T-helper 2 cell treated with Interferon-gamma antibody and Interleukin-4, amounts not matched to agents 5 μg/mL and 100 μg/mL, for 36 hours (primary cell): ENCODE results near the gene LDHAL6B.
A peak's percentile ranks its signal among the peaks of the same experiment; 100 is the strongest.
"Not testable (repeated sequence)": the region's sequence is repeated elsewhere in the genome, so short reads cannot be mapped to it uniquely, and the experiment has no call there.

Experiments used
- DNase-seq: peaks from one replicate; pipeline ENCODE4 v3.0.0; 2021; ENCODE audit warnings: low spot score
- H3K27ac Mint-ChIP-seq: one replicate; pipeline ENCODE4 v1.8.0; 2021; ENCODE audit warnings: mild to moderate bottlenecking, mixed read lengths
- H3K27me3 Mint-ChIP-seq: one replicate; pipeline ENCODE4 v1.8.0; 2021; ENCODE audit warnings: low read depth, mixed read lengths
- H3K36me3 Mint-ChIP-seq: one replicate; pipeline ENCODE4 v1.8.0; 2021; ENCODE audit warnings: low read depth, mixed read lengths
- H3K4me1 Mint-ChIP-seq: one replicate; pipeline ENCODE4 v1.8.0; 2021; ENCODE audit warnings: low read depth, mixed read lengths
- H3K4me3 Mint-ChIP-seq: one replicate; pipeline ENCODE4 v1.8.0; 2022; ENCODE audit warnings: mild to moderate bottlenecking, moderate library complexity, mixed read lengths
- H3K9me3 Mint-ChIP-seq: one replicate; pipeline ENCODE4 v1.8.0; 2021; ENCODE audit warnings: mixed read lengths

The LDHAL6B gene

DNA sequence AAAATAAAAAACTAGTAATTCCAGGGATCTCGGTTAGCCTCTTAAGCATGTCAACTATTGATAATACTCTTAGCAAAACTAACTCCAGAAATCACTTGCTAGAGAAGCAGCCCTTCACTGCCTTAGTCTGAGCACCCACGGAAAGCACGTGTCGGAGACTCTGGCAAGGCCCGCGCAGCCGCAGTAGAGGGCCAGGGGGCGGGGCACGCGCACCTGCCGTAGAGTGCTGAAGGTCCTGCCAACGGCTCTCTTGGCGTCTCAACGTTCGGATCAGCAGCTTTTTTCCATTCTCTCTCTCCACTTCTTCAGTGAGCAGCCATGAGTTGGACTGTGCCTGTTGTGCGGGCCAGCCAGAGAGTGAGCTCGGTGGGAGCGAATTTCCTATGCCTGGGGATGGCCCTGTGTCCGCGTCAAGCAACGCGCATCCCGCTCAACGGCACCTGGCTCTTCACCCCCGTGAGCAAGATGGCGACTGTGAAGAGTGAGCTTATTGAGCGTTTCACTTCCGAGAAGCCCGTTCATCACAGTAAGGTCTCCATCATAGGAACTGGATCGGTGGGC is at the start of gene LDHAL6B:
TSS of gene LDHAL6B (plus strand) at position 221 of the 561 bp plus-strand sequence. CDS start at position 319, 98 bp downstream.
- H3K36me3 Mint-ChIP-seq = peaks cover 31% of the 10 kb centered on the region
- H3K4me1 Mint-ChIP-seq = no peaks in the 10 kb centered on the region
- H3K27ac Mint-ChIP-seq = no peak within 1 kb of the TSS
- H3K27me3 Mint-ChIP-seq = no peaks in the 10 kb centered on the region
- no peak within 1 kb of the TSS for H3K4me3 Mint-ChIP-seq
- DNase-seq = no peak
- H3K9me3 Mint-ChIP-seq = no peaks in the 10 kb centered on the region

DNA sequence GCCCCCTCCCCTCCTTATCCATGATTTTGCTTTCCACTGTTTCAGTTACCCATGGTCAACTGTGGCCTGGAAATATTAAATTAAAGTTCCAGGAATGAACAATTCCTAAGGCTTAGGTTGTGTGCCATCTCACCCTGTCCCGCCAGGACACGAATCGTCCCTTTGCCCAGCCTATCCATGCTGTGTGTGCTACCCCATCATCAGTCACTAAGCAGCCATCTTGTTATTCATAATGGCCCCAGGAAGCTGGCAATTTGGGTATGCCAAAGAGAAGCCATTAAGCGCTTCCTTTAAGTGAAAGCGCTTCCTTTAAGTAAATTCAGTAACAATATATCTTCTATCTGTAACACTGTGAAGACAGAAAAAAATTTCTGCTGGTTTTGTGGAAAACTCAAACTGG is 49.2 kb upstream of the LDHAL6B start:
- Mint-ChIP-seq H3K4me3 (no peak overlapping the region), H3K9me3 (no peaks in the 10 kb centered on the region), H3K27ac (no peak overlapping the region), H3K36me3 (peaks cover 15% of the 10 kb centered on the region), H3K4me1 (no peaks in the 10 kb centered on the region), H3K27me3 (no peaks in the 10 kb centered on the region)
- no peak for DNase-seq

DNA sequence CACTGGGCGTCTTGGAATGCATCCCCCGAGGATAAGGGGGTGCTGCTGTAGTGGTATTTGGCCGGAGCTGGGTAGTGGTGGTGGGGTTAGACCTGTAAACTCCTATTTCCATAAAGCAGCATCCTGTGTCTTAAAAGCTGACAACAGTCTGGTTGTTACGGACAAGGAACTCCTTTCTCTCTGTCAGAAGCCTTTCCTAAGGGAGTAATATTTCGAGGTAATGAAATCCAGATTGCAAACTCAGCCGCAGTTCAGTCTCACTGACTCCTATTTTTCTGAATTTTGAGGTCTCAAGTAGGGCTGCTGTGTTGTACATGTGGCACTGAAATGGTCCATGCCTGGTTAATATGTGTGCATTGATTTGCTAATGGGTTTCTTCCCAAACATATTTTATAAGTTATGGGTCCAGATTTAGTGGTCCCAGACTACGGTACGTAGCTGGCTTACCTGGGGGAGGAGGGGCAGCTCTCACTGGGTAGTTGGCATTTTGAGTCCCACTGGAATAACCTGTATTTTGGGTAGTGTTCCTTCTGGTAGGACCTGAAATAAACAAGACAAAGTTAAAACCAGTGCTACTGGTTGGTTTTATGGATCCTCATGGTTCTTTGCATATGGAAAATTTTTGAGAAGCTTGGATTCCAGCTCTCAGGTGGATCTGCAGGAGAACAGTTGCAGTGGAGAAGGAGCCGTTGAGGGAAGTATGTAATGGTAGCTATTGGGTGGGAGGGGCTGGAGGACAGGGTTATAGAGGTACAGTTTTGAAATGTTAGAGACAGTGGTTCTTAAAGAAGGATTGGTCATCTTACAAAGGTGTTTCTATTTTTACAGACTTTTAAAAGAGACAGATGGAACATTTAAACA is 48.6 kb upstream of the LDHAL6B start:
- no peak overlapping the region for H3K27ac Mint-ChIP-seq
- no peak for DNase-seq
- H3K4me3 Mint-ChIP-seq = no peak overlapping the region
- H3K27me3 Mint-ChIP-seq = no peaks in the 10 kb centered on the region
- peaks cover 12% of the 10 kb centered on the region for H3K36me3 Mint-ChIP-seq
- no peaks in the 10 kb centered on the region for H3K4me1 Mint-ChIP-seq
- no peaks in the 10 kb centered on the region for H3K9me3 Mint-ChIP-seq

DNA sequence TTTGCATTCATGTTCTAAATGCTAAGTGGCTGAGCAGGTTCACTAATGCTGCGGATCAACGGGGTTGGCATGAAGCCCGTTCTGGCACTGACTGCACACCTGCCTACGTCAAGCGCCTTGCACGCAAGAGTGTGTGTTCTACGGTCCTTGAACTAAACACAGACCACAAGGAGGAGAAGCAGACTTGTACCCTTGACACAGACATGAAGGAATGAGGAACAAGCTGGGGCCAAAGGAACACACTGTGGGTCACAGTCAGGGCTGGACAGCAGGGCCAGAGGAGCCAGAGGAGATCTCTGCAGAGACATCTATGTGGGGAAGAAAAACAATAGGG is 48.0 kb upstream of the LDHAL6B start:
- no peak overlapping the region for H3K27ac Mint-ChIP-seq
- DNase-seq = no peak
- no peaks in the 10 kb centered on the region for H3K4me1 Mint-ChIP-seq
- no peaks in the 10 kb centered on the region for H3K27me3 Mint-ChIP-seq
- no peak overlapping the region for H3K4me3 Mint-ChIP-seq
- H3K36me3 Mint-ChIP-seq = peaks cover 11% of the 10 kb centered on the region
- no peaks in the 10 kb centered on the region for H3K9me3 Mint-ChIP-seq

DNA sequence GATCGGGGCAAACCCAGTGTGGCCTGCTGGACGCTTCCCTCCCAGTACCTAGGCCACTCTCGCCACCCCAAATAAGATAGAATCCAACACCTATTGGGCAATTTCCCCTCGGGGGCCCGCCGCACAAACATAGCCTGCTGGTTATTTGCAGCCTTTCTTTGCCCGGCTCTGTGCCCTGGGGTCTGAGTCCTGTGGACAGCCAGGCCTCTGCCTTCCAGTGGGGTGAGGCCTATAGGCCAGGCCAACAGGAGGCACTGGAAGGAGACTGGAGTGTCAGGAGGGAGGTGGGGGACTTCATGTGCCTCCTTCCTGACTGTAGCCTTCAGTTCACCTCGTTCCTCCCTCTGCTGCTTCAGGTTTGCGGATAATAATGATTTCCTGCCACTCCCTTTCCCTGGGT is 47.4 kb upstream of the LDHAL6B start:
- H3K9me3 Mint-ChIP-seq = no peaks in the 10 kb centered on the region
- no peaks in the 10 kb centered on the region for H3K4me1 Mint-ChIP-seq
- no peak for DNase-seq
- no peak overlapping the region for H3K27ac Mint-ChIP-seq
- H3K27me3 Mint-ChIP-seq = no peaks in the 10 kb centered on the region
- H3K36me3 Mint-ChIP-seq = peaks cover 11% of the 10 kb centered on the region
- no peak overlapping the region for H3K4me3 Mint-ChIP-seq

DNA sequence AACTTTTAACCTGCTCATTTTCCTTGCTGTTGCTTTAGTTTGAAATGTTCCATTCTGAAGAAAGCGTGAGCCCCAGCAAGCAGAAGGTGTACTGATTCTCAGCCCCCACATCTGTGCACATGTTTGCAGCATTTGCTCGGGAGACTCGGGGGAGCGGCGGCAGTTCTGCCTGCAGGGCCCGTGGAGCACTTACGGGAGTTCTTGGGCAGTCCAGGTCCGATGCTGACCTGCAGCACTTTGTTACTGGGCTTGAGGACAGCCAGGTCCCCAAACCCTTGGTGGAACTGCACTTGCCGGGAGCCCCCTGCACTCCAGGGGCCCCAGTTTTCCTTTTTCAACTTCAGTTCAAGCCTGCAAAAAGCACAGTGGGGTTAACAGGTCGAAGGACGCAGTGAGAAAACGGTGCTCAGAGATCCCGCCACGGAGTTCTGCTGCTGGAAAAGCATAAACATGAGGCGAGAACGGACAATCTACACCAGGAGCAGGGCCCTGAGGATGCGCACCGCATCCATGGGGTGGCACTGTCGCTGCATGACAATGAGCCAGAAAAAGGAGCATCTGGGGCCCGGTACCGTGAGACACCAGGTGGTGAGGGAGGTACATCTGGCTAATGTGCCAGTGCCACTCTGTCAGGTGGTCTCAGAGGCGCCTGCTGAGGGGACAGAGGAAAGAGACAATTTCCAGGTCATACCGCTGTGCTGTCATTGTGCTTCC is 45.6 kb upstream of the LDHAL6B start:
- H3K27ac Mint-ChIP-seq = no peak overlapping the region
- no peak overlapping the region for H3K4me3 Mint-ChIP-seq
- no peak for DNase-seq
- no peaks in the 10 kb centered on the region for H3K9me3 Mint-ChIP-seq
- no peaks in the 10 kb centered on the region for H3K4me1 Mint-ChIP-seq
- peaks cover 13% of the 10 kb centered on the region for H3K36me3 Mint-ChIP-seq
- H3K27me3 Mint-ChIP-seq = no peaks in the 10 kb centered on the region

DNA sequence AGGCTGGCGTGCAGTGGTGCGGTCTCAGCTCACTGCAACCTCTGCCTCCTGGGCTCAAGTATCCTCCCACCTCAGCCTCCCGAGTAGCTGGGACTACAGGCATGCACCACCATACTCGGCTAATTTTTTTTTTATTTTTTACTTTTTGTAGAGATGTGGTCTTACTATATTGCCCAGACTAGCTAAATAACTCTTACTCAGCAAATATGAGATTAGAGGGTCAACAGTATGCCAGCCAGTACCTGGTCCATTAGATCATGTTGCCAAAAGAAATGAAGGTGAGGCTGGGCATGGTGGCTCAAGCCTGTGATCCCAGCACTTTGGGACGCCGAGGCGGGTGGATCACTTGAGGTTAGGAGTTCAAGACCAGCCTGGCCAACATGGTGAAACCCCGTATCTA is 44.6 kb upstream of the LDHAL6B start:
- H3K9me3 Mint-ChIP-seq, H3K4me3 Mint-ChIP-seq, H3K27me3 Mint-ChIP-seq, H3K4me1 Mint-ChIP-seq, DNase-seq, H3K27ac Mint-ChIP-seq: not testable (repeated sequence)
- H3K36me3 Mint-ChIP-seq = peaks cover 13% of the 10 kb centered on the region

DNA sequence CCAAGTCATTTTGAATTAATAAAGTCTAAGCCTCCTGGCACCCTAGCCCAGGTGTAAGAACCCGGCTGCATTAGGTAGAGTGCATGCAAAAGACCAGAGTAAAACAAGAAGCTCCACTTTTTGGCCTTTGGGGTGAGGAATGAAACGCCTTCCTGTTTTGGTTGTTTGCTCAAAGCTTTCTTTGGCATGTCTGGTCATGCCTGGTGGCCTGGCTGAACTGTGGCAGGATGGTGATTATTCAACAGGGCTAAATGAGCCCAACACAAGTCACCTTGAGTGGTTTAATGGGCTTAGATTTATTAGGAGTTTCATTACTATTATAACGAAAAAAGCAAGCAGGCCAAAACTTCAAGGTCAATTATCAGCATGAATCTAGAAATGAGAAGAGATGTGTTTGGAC is 40.9 kb upstream of the LDHAL6B start:
- peak overlapping the region; percentile 54 for H3K27ac Mint-ChIP-seq
- H3K9me3 Mint-ChIP-seq = no peaks in the 10 kb centered on the region
- H3K4me1 Mint-ChIP-seq = peaks cover 11% of the 10 kb centered on the region
- no peak overlapping the region for H3K4me3 Mint-ChIP-seq
- no peaks in the 10 kb centered on the region for H3K27me3 Mint-ChIP-seq
- DNase-seq = no peak
- peaks cover 15% of the 10 kb centered on the region for H3K36me3 Mint-ChIP-seq

DNA sequence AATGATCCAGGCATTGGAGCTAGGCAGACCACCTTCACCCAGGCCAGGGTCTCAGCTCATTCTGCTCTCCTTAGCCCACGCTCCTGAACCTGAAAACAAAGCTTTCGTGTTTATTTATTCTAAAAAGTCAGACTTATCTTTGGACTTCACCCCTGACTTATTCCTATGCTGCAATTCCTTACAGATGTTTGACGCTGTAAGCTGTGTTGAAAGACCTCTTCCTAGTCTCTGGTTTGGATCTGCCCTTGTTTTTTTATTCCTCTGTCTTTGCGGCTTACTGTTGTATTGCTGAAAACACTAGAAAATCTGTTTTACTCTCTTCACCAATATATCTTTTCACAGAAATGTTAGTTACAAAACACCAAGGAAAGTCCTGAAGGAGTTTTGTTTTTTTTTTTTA is 40.5 kb upstream of the LDHAL6B start:
- DNase-seq = no peak
- H3K9me3 Mint-ChIP-seq = no peaks in the 10 kb centered on the region
- no peak overlapping the region for H3K4me3 Mint-ChIP-seq
- peaks cover 11% of the 10 kb centered on the region for H3K4me1 Mint-ChIP-seq
- H3K36me3 Mint-ChIP-seq = peaks cover 15% of the 10 kb centered on the region
- H3K27me3 Mint-ChIP-seq = no peaks in the 10 kb centered on the region
- H3K27ac Mint-ChIP-seq = peak overlapping the region; percentile 58

DNA sequence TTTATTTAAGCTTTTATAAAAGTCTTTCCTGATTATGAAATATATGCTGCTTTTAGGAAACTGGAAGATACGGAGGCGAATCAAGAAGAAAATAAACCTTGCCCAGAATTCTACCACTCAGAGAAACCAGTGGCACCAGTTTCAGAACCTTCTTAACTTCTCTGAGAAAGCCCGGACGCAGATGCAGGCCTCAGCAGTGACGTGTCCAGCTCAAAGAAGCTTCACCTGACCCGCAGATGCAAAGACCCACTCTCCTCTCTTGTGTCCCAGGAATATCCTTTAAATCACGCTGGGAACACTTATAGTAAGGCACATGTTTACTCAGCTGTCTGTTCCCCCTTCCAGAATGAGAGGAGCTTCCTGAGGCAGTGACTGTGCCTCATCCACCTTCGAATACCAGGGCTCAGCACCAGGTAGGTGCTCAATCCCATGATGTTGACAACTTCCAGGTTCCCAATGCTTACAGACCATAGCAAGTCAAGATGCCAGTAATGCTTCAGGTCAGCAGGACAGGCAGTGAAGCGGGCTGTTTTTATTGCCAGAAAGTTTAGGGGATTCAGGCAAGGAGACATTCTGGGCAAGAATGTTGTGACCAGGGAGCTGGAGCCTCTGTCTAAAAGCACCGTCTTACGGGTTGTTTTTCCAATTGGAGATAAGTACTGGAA is 39.9 kb upstream of the LDHAL6B start:
- Mint-ChIP-seq H3K36me3 (peaks cover 17% of the 10 kb centered on the region), H3K27ac (no peak overlapping the region), H3K9me3 (no peaks in the 10 kb centered on the region), H3K4me3 (no peak overlapping the region), H3K27me3 (no peaks in the 10 kb centered on the region), H3K4me1 (peaks cover 11% of the 10 kb centered on the region)
- no peak for DNase-seq

DNA sequence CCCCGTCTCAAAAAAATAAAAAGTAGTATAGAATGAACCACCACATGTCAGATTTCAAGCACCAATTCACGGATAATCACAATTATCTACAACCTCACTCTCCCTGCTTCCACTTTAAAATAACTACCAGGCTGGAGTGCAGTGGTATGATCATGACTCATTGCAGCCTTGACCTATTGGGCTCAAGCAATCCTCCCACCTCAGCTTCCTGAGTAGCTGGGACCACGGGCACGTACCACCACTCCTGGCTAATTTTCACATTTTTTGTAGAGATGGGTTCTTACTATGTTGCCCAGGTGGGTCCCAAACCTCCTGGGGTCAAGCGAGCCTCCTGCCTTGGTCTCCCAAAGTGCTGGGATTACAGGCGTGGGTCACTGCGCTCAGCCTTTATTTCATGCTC is 38.1 kb upstream of the LDHAL6B start:
- peaks cover 11% of the 10 kb centered on the region for H3K4me1 Mint-ChIP-seq
- H3K27ac Mint-ChIP-seq = no peak overlapping the region
- peaks cover 21% of the 10 kb centered on the region for H3K36me3 Mint-ChIP-seq
- H3K4me3 Mint-ChIP-seq = no peak overlapping the region
- H3K27me3 Mint-ChIP-seq = no peaks in the 10 kb centered on the region
- no peak for DNase-seq
- no peaks in the 10 kb centered on the region for H3K9me3 Mint-ChIP-seq

DNA sequence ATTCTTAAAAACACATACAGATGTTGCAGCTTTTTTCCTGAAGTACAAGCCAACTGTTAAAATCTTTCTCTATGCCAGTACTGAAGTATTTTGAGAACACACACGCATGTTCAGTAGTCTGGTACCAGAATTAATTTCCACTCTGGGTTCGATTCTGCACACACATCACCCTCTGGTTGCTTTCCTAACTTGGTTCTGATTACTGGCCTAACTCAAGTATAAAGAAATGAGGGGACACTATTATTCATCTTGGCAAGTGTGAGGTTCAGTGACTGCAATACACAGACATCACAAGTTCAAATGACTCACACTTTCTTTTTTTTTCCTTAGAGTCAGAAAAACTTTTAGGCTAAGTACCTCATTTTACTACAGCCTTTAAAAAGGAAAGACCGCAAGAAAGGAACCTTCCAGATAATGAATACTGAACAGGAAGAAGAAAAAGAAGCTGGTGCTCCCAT is 37.4 kb upstream of the LDHAL6B start:
- Mint-ChIP-seq H3K9me3 (no peaks in the 10 kb centered on the region), H3K36me3 (peaks cover 26% of the 10 kb centered on the region), H3K4me1 (peaks cover 11% of the 10 kb centered on the region), H3K4me3 (no peak overlapping the region), H3K27ac (peak overlapping the region; percentile 28), H3K27me3 (no peaks in the 10 kb centered on the region)
- DNase-seq = no peak

DNA sequence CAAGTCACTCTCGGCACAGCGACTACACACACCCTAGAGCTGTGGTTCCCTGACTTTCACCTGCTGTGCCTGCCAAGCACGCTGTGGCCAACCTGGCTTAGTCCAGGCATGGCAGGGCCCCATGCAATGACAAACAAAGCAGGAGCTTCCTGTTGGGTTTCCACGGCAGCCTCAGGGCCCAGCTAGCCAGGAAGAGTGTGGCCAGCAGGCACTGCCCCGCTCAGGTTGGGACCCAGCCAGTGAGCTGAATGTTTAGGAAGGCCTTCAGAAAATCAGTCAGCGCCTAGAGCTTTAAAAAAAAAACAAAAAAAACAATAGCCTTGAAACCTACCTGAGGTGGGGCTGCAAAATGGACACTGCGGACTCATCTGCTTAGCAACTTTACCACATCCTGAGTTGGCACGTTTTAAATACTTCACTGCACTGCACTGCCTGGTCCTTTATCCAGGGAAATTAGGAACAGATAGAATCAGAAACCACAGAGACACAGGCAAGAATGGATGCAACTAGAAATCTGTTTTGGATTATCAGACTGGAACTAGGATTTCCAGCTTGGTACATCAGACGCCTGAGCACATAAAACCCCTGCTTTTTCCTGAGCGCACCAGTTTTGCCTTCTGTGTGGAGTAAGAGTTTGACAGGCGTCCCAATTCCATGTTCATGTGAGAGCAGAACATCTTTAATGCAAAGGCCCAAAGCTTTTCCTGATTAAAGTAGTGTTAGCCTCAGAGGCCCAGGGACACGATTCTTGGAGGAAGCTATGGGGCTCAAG is 36.2 kb upstream of the LDHAL6B start:
- Mint-ChIP-seq H3K4me3 (no peak overlapping the region), H3K27ac (peak overlapping the region; percentile 26), H3K4me1 (peaks cover 13% of the 10 kb centered on the region), H3K36me3 (peaks cover 22% of the 10 kb centered on the region), H3K9me3 (no peaks in the 10 kb centered on the region), H3K27me3 (no peaks in the 10 kb centered on the region)
- DNase-seq = no peak
